ENCODE data around the gene RAB40A.

The RAB40A gene

GRCh38 chrX:103536071-103536470 lies 16.8 kb upstream of the RAB40A start:
- Mint-ChIP-seq H3K27ac (no peak overlapping the region), H3K27me3 (ENCODE audit: low read depth) (peaks cover 9% of the 10 kb centered on the region), H3K9me3 (no peaks in the 10 kb centered on the region), H3K4me3 (no peak overlapping the region), H3K4me1 (ENCODE audit: low read depth) (peaks cover 6% of the 10 kb centered on the region), H3K36me3 (ENCODE audit: low read depth) (no peaks in the 10 kb centered on the region)

- Mint-ChIP-seq H3K4me1 (ENCODE audit: low read depth) (peaks cover 6% of the 10 kb centered on the region), H3K36me3 (ENCODE audit: low read depth) (no peaks in the 10 kb centered on the region), H3K27me3 (ENCODE audit: low read depth) (peaks cover 9% of the 10 kb centered on the region), H3K27ac (no peak overlapping the region), H3K9me3 (no peaks in the 10 kb centered on the region), H3K4me3 (no peak overlapping the region)
These were observed 15.9 kb upstream of the RAB40A start for GRCh38 chrX:103535206-103535605.

- H3K9me3 Mint-ChIP-seq, result no peaks in the 10 kb centered on the region
- H3K27ac Mint-ChIP-seq, result no peak overlapping the region
- H3K4me3 Mint-ChIP-seq, result peak overlapping the region; percentile 60
- no peaks in the 10 kb centered on the region for H3K36me3 Mint-ChIP-seq (ENCODE audit: low read depth)
- peaks cover 9% of the 10 kb centered on the region for H3K27me3 Mint-ChIP-seq (ENCODE audit: low read depth)
- H3K4me1 Mint-ChIP-seq (ENCODE audit: low read depth), result peaks cover 6% of the 10 kb centered on the region
These were observed 14.4 kb upstream of the RAB40A start for GRCh38 chrX:103533511-103534216.

- peaks cover 6% of the 10 kb centered on the region for H3K4me1 Mint-ChIP-seq (ENCODE audit: low read depth)
- H3K27ac Mint-ChIP-seq, result no peak overlapping the region
- no peak overlapping the region for H3K4me3 Mint-ChIP-seq
- H3K36me3 Mint-ChIP-seq (ENCODE audit: low read depth), result no peaks in the 10 kb centered on the region
- H3K27me3 Mint-ChIP-seq (ENCODE audit: low read depth), result peaks cover 9% of the 10 kb centered on the region
- H3K9me3 Mint-ChIP-seq, result no peaks in the 10 kb centered on the region
These were observed 11.7 kb upstream of the RAB40A start for GRCh38 chrX:103531002-103531401.

GRCh38 chrX:103530545-103530944 lies 11.3 kb upstream of the RAB40A start:
- Mint-ChIP-seq H3K9me3 (no peaks in the 10 kb centered on the region), H3K36me3 (ENCODE audit: low read depth) (no peaks in the 10 kb centered on the region), H3K4me1 (ENCODE audit: low read depth) (peaks cover 6% of the 10 kb centered on the region), H3K4me3 (no peak overlapping the region), H3K27ac (no peak overlapping the region), H3K27me3 (ENCODE audit: low read depth) (peaks cover 9% of the 10 kb centered on the region)

GRCh38 chrX:103529550-103529949 lies 10.3 kb upstream of the RAB40A start:
- H3K4me1 Mint-ChIP-seq (ENCODE audit: low read depth), result peaks cover 6% of the 10 kb centered on the region
- no peak overlapping the region for H3K27ac Mint-ChIP-seq
- peaks cover 9% of the 10 kb centered on the region for H3K27me3 Mint-ChIP-seq (ENCODE audit: low read depth)
- H3K4me3 Mint-ChIP-seq, result no peak overlapping the region
- no peaks in the 10 kb centered on the region for H3K36me3 Mint-ChIP-seq (ENCODE audit: low read depth)
- no peaks in the 10 kb centered on the region for H3K9me3 Mint-ChIP-seq

GRCh38 chrX:103524747-103525146 lies 5.5 kb upstream of the RAB40A start:
- Mint-ChIP-seq H3K4me1 (ENCODE audit: low read depth) (no peaks in the 10 kb centered on the region), H3K4me3 (no peak overlapping the region), H3K27ac (no peak overlapping the region), H3K27me3 (ENCODE audit: low read depth) (no peaks in the 10 kb centered on the region), H3K9me3 (no peaks in the 10 kb centered on the region), H3K36me3 (ENCODE audit: low read depth) (no peaks in the 10 kb centered on the region)

GRCh38 chrX:103523605-103524004 lies 4.3 kb upstream of the RAB40A start:
- H3K4me1 Mint-ChIP-seq (ENCODE audit: low read depth), result no peaks in the 10 kb centered on the region

GRCh38 chrX:103520386-103520785 lies 1.1 kb upstream of the RAB40A start:
- Mint-ChIP-seq H3K27ac (no peak overlapping the region), H3K4me1 (ENCODE audit: low read depth) (no peaks in the 10 kb centered on the region)

More at GRCh38 chrX:103523605-103524004, 4.3 kb upstream of the RAB40A start:
- Mint-ChIP-seq H3K9me3 (no peaks in the 10 kb centered on the region), H3K4me3 (no peak overlapping the region), H3K36me3 (ENCODE audit: low read depth) (no peaks in the 10 kb centered on the region), H3K27me3 (ENCODE audit: low read depth) (no peaks in the 10 kb centered on the region), H3K27ac (no peak overlapping the region)

GRCh38 chrX:103518571-103518970 lies 718 bp downstream of the RAB40A start:
- Mint-ChIP-seq H3K4me1 (ENCODE audit: low read depth) (no peaks in the 10 kb centered on the region), H3K36me3 (ENCODE audit: low read depth) (no peaks in the 10 kb centered on the region), H3K4me3 (no peak overlapping the region), H3K9me3 (no peaks in the 10 kb centered on the region), H3K27me3 (ENCODE audit: low read depth) (no peaks in the 10 kb centered on the region), H3K27ac (no peak overlapping the region)

More at GRCh38 chrX:103520386-103520785, 1.1 kb upstream of the RAB40A start:
- Mint-ChIP-seq H3K4me3 (no peak overlapping the region), H3K27me3 (ENCODE audit: low read depth) (no peaks in the 10 kb centered on the region), H3K36me3 (ENCODE audit: low read depth) (no peaks in the 10 kb centered on the region), H3K9me3 (no peaks in the 10 kb centered on the region)

GRCh38 chrX:103517246-103517645 lies 2.0 kb downstream of the RAB40A start:
- Mint-ChIP-seq H3K4me1 (ENCODE audit: low read depth) (no peaks in the 10 kb centered on the region), H3K4me3 (no peak overlapping the region), H3K9me3 (no peaks in the 10 kb centered on the region), H3K36me3 (ENCODE audit: low read depth) (no peaks in the 10 kb centered on the region), H3K27ac (no peak overlapping the region), H3K27me3 (ENCODE audit: low read depth) (no peaks in the 10 kb centered on the region)

GRCh38 chrX:103513476-103514108 lies 5.7 kb downstream of the RAB40A start:
- Mint-ChIP-seq H3K27me3 (ENCODE audit: low read depth) (no peaks in the 10 kb centered on the region), H3K36me3 (ENCODE audit: low read depth) (no peaks in the 10 kb centered on the region)

GRCh38 chrX:103513067-103513466 lies 6.2 kb downstream of the RAB40A start:
- Mint-ChIP-seq H3K4me1 (ENCODE audit: low read depth) (no peaks in the 10 kb centered on the region), H3K9me3 (no peaks in the 10 kb centered on the region), H3K36me3 (ENCODE audit: low read depth) (no peaks in the 10 kb centered on the region), H3K27me3 (ENCODE audit: low read depth) (no peaks in the 10 kb centered on the region), H3K4me3 (no peak overlapping the region), H3K27ac (no peak overlapping the region)

More at GRCh38 chrX:103513476-103514108, 5.7 kb downstream of the RAB40A start:
- Mint-ChIP-seq H3K27ac (no peak overlapping the region), H3K9me3 (no peaks in the 10 kb centered on the region), H3K4me1 (ENCODE audit: low read depth) (no peaks in the 10 kb centered on the region), H3K4me3 (no peak overlapping the region)

- Mint-ChIP-seq H3K27me3 (ENCODE audit: low read depth) (no peaks in the 10 kb centered on the region), H3K36me3 (ENCODE audit: low read depth) (no peaks in the 10 kb centered on the region), H3K9me3 (no peaks in the 10 kb centered on the region), H3K27ac (no peak overlapping the region), H3K4me1 (ENCODE audit: low read depth) (no peaks in the 10 kb centered on the region), H3K4me3 (no peak overlapping the region)
These were observed 9.3 kb downstream of the RAB40A start for GRCh38 chrX:103510031-103510430.

- Mint-ChIP-seq H3K27ac (no peak overlapping the region), H3K27me3 (ENCODE audit: low read depth) (no peaks in the 10 kb centered on the region), H3K36me3 (ENCODE audit: low read depth) (no peaks in the 10 kb centered on the region), H3K4me3 (no peak overlapping the region), H3K4me1 (ENCODE audit: low read depth) (no peaks in the 10 kb centered on the region), H3K9me3 (no peaks in the 10 kb centered on the region)
These were observed 15.5 kb downstream of the RAB40A start for GRCh38 chrX:103503853-103504207.
